Lower leg skin (tissue), 3 donors: Measurements from ENCODE around the gene WNK2.

ENCODE experiments used
- CTCF ChIP-seq, 3 donors: fragments of 450-650 bp; IDR thresholded peaks; one replicate each; pipeline ENCODE4 v1.5.1; 2016; ENCODE audit warnings: antibody characterized with exemption in 3 of 3, mild to moderate bottlenecking in 3 of 3, moderate library complexity in 2 of 3
- POLR2A ChIP-seq, 2 donors: fragments of 450-650 bp; IDR thresholded peaks; one replicate each; pipeline ENCODE4 v1.6.1; 2016 to 2017; ENCODE audit warnings: antibody characterized with exemption in 2 of 2, mild to moderate bottlenecking in 1 of 2, moderate library complexity in 1 of 2

DNA sequence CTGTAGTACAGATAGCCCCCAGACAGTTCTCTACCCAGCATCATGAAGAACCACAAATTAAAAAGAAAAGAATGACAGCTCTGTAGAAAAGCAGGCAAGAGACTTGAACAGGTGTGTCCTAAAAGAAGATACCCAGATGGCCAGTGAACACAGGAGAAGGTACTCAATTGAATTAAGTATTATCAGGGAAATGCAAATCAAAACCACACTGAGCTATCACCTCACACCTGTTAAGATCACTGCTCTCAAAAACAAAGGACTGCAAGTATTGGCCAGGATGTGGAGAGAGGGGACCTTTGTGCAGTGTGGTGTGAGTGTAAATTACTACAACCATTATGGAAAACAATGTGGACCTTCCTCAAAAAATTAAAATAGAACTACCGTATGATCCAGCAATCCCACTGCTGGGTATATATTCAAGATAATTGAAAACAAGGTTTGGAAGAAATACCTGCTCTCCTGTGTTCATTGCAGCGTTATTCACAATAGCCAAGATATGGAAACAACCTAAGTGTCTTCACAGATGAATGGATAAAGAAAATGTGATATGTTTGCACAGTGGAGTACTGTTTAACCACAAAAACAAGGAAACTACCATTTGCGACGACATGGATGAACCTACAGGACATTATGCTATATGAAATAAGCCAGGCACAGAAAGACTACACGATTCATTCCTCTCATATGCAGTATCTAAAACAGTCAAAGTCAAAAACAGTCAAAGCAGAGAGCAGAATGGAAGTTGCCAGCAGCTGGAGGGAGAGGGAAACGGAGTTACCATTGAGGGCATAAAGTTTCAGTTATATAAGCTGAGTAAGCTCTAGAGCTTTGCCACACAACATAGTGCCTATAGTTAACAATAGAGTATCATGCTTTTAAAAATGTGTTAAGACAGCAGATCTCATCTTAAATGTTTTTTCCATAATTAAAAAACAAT is 102.6 kb downstream of the WNK2 start:
- TF ChIP-seq CTCF (IDR thresholded peaks at IDR 0.05) (no peak), POLR2A (IDR thresholded peaks at IDR 0.05) (no peak)
